ENCODE results near the gene TCF7L1. TPM values are rescaled to one million over a fixed set of nuclear protein-coding genes. Genes with fewer than 3 reads are reported as not detected.

TCF7L1 gene
- total RNA-seq, 1 donor from 2014 or later, result 83.8 TPM

DNA sequence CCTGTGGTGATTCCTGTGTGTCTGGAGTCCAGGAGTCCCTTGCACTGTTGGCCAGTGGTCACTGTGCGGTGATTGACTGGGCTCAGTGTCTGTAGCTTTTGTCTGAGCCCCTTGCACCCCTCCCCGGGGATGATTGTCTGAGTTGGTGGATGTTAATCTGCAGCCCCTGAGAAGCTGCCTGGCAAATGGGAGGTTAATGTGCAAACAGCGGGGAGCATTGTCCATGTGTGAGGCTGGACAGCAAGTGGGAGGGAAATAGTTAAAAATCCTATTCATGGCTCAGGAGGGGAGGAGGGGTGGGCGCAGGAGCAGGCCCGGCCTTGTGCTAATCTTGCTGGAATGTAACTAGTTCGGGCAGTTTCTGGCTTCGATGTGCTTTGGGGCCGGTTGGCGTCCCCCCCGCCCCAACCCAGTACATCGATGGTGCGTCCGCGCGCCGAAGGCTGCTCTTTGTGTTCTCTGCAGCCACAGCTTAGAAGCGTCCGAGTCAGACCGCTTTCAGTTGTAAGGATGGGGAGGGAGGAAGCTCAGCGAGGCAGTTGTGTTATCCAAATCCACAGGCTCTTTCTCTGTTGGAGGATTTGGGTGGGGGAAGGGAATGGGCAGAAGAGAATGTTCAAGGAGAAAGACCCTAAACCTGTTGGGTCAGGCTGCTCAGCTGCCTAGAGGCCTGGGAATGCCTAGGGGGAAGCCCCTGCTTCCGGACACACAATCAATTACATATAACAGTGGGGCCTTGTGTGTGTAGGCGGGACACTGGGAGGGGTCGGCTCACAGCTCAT is 122.8 kb downstream of the TCF7L1 start:
- H3K36me3 Mint-ChIP-seq (ENCODE audit: low read depth, unreplicated experiment), result peaks cover 12% of the 10 kb centered on the region
- DNase-seq (ENCODE audit: low spot score), result peak; percentile 49
- no peaks in the 10 kb centered on the region for H3K9me3 Mint-ChIP-seq (ENCODE audit: unreplicated experiment)
- H3K4me3 Mint-ChIP-seq (ENCODE audit: unreplicated experiment), result peak overlapping the region; percentile 84
- peak overlapping the region; percentile 94 for H3K27ac Mint-ChIP-seq (ENCODE audit: unreplicated experiment)
- H3K27me3 Mint-ChIP-seq (ENCODE audit: unreplicated experiment), result peaks cover 39% of the 10 kb centered on the region
- no peak for TF ChIP-seq CTCF (IDR thresholded peaks at IDR 0.05; ENCODE audit: unreplicated experiment)
- H3K4me1 Mint-ChIP-seq (ENCODE audit: unreplicated experiment), result peaks cover 85% of the 10 kb centered on the region

DNA sequence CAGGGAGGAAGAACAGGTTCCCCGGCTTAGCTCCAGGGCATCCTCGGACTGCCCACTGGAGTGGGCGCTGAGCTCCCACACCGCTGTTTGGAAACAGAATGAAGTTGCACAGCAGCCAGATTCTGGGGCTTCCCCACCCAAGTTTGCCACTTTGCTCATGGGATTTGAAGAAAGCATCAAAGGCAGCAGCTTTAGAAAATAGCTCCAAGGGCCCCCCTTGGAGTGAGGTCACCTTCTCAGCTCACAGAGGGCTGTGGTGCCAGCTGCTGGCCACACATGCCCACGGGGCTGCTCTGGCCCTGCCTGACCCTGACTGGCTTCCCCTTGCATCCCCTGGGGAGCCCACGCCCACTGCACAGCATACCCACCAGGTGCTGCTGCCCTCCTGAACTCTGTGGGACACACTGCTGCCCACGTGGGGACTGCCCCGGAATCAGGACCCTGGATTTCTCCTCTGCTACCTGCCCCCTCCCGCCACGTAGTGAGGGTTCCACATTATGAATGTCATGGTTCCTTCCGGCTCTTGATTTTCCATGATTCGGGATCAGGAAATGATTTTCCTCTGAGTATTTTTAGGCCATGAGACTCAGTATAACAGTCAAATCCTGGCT is 124.3 kb downstream of the TCF7L1 start:
- no peaks in the 10 kb centered on the region for H3K9me3 Mint-ChIP-seq (ENCODE audit: unreplicated experiment)
- peaks cover 36% of the 10 kb centered on the region for H3K27me3 Mint-ChIP-seq (ENCODE audit: unreplicated experiment)
- peaks cover 22% of the 10 kb centered on the region for H3K36me3 Mint-ChIP-seq (ENCODE audit: low read depth, unreplicated experiment)
- H3K4me3 Mint-ChIP-seq (ENCODE audit: unreplicated experiment), result peak overlapping the region; percentile 51
- peaks cover 79% of the 10 kb centered on the region for H3K4me1 Mint-ChIP-seq (ENCODE audit: unreplicated experiment)
- no peak for TF ChIP-seq CTCF (IDR thresholded peaks at IDR 0.05; ENCODE audit: unreplicated experiment)
- no peak for DNase-seq (ENCODE audit: low spot score)
- H3K27ac Mint-ChIP-seq (ENCODE audit: unreplicated experiment), result peak overlapping the region; percentile 85

DNA sequence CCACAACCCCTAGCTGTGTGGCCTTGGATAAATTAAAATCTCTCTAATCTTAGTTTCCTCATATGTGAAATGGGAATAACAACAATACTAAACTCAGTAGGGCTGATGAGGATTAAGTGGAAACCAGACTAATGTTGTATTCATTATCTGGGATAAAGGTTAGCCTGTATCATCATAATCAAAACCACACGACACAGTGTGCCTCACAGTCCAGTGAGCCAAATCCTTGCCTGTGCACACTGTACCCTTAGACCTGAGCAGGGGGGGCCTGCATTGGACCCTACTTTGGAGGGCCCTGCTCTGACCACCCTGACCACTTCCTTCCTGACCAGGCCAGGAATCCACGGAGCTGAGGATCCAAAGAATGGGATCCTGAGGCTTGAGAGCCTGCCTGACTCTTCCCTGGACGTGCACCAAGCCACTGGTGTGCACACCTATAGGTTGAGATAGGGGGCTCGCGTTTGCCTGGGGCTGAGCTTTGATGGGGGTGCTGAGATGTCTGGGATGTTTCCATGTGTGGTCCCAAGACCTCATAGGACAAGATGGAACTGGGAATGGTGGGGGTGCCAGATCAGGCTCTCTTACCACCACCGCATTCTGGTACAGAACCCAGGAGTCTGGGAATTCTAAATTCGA is 124.9 kb downstream of the TCF7L1 start:
- TF ChIP-seq CTCF (IDR thresholded peaks at IDR 0.05; ENCODE audit: unreplicated experiment), result no peak
- peak overlapping the region; percentile 85 for H3K27ac Mint-ChIP-seq (ENCODE audit: unreplicated experiment)
- no peak for DNase-seq (ENCODE audit: low spot score)
- no peaks in the 10 kb centered on the region for H3K9me3 Mint-ChIP-seq (ENCODE audit: unreplicated experiment)
- H3K27me3 Mint-ChIP-seq (ENCODE audit: unreplicated experiment), result peaks cover 32% of the 10 kb centered on the region
- H3K4me3 Mint-ChIP-seq (ENCODE audit: unreplicated experiment), result peak overlapping the region; percentile 51
- H3K36me3 Mint-ChIP-seq (ENCODE audit: low read depth, unreplicated experiment), result peaks cover 27% of the 10 kb centered on the region
- H3K4me1 Mint-ChIP-seq (ENCODE audit: unreplicated experiment), result peaks cover 80% of the 10 kb centered on the region

DNA sequence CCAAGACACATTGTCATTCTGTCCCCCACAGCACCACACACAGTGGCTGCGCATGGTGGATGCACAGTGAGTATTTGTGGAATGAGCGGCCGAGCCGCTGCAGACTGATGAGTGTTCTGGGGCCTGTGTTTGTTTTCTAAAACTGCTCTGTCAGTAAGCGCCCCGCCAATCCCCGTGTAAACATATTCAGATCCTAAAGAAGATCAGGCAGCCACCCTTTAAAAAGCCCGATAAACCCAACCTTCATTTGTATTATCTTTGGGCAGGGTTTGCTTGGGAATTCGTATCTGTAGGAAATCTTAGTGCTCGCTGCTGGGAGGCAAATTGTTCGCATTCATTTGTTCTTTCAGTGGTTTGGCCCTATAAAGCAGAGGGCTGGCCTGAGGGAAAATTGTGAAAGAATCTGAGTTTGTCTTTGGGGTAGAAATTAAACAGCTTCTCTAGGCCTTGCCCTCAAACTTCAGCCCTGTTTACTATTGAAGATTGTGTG is 126.0 kb downstream of the TCF7L1 start:
- peak overlapping the region; percentile 71 for H3K4me3 Mint-ChIP-seq (ENCODE audit: unreplicated experiment)
- peaks cover 38% of the 10 kb centered on the region for H3K36me3 Mint-ChIP-seq (ENCODE audit: low read depth, unreplicated experiment)
- H3K4me1 Mint-ChIP-seq (ENCODE audit: unreplicated experiment), result peaks cover 82% of the 10 kb centered on the region
- peak overlapping the region; percentile 88 for H3K27ac Mint-ChIP-seq (ENCODE audit: unreplicated experiment)
- peaks cover 30% of the 10 kb centered on the region for H3K27me3 Mint-ChIP-seq (ENCODE audit: unreplicated experiment)
- H3K9me3 Mint-ChIP-seq (ENCODE audit: unreplicated experiment), result no peaks in the 10 kb centered on the region
- TF ChIP-seq CTCF (IDR thresholded peaks at IDR 0.05; ENCODE audit: unreplicated experiment), result no peak
- DNase-seq (ENCODE audit: low spot score), result no peak

Measured in endothelial cell (in vitro differentiated cells).